ENCODE measurements around the gene AGBL3.

The AGBL3 gene

GRCh38 chr7:134986363-134987251, at the start of gene AGBL3:
TSS of gene AGBL3 (plus strand) at chr7:134986508. CDS start at chr7:134987934, 1,426 bp downstream.
- peak; percentile 84 to 85 for DNase-seq

GRCh38 chr7:134936893-134937510, 49.3 kb upstream of the AGBL3 start:
- no peak for DNase-seq

- no peak for DNase-seq
These were observed 48.2 kb upstream of the AGBL3 start for GRCh38 chr7:134938141-134938540.

- no peak for DNase-seq
These were observed 47.2 kb upstream of the AGBL3 start for GRCh38 chr7:134939136-134939535.

- DNase-seq, result no peak
These were observed 45.6 kb upstream of the AGBL3 start for GRCh38 chr7:134940729-134941128.

- no peak for DNase-seq
These were observed 45.0 kb upstream of the AGBL3 start for GRCh38 chr7:134941185-134941900.

- DNase-seq, result no peak
These were observed 44.4 kb upstream of the AGBL3 start for GRCh38 chr7:134941952-134942351.

- DNase-seq, result no peak
These were observed 43.4 kb upstream of the AGBL3 start for GRCh38 chr7:134942690-134943466.

- no peak for DNase-seq
These were observed 42.4 kb upstream of the AGBL3 start for GRCh38 chr7:134943785-134944400.

- DNase-seq, result no peak
These were observed 40.6 kb upstream of the AGBL3 start for GRCh38 chr7:134945691-134946090.

GRCh38 chr7:134946260-134946659, 40.0 kb upstream of the AGBL3 start:
- peak in 1 of 2 experiments; percentile 13 for DNase-seq

- no peak for DNase-seq
These were observed 39.0 kb upstream of the AGBL3 start for GRCh38 chr7:134947329-134947728.

GRCh38 chr7:134947831-134948230, 38.5 kb upstream of the AGBL3 start:
- DNase-seq, result no peak

- DNase-seq, result no peak
These were observed 38.1 kb upstream of the AGBL3 start for GRCh38 chr7:134948246-134948645.

GRCh38 chr7:134948736-134949135, 37.6 kb upstream of the AGBL3 start:
- no peak for DNase-seq

- DNase-seq, result no peak
These were observed 37.1 kb upstream of the AGBL3 start for GRCh38 chr7:134949171-134949570.

GRCh38 chr7:134954197-134955082, 31.9 kb upstream of the AGBL3 start:
- no peak for DNase-seq

GRCh38 chr7:134957005-134957404, 29.3 kb upstream of the AGBL3 start:
- DNase-seq, result no peak

GRCh38 chr7:134959810-134960209, 26.5 kb upstream of the AGBL3 start:
- DNase-seq, result no peak

GRCh38 chr7:134962270-134962780, 24.0 kb upstream of the AGBL3 start:
- no peak for DNase-seq

GRCh38 chr7:134963036-134963435, 23.3 kb upstream of the AGBL3 start:
- DNase-seq, result no peak
